Colon (tissue), 2 donors: ENCODE results near the gene IER5.
"Not testable (repeated sequence)": the region's sequence is repeated elsewhere in the genome, so short reads cannot be mapped to it uniquely, and the experiment has no call there.

Source experiments
- FAIRE-seq: peaks from 2 replicates; lab custom pipeline; 2012; peaks lifted over from hg19 to GRCh38; lab: Jason Lieb, UNC
- donor health status: control.
- donor health status: control.

IER5 gene

GRCh38 chr1:181115971-181116370 is 27.5 kb downstream of the IER5 start:
- not testable (repeated sequence) for FAIRE-seq

DNA sequence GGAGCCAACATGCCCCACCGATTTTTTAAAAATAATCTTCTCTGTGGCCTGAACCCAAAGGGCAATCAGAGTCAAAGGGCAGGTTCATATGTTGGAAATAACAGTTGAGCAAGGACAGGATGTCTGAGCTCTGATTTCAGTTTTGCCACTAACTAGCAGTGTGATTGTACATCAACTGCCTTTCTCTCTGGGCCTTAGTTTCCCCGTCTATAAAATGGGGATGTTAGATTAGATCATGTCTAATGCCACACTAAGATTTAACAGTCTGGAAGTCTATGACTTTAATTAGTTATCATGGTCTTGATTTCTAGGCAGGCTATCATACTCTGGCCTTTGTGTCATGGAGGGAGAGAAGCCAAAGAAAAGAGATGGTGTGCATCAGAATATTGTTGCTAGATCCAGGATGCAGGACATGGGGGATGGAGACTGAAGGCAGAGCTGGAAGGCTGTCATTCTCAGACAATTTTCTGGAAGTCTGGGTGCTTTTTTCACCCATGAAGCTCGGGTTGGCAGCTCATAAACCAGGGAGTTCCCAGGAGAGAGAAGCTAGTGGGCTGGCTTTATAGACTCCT is 28.4 kb downstream of the IER5 start:
- no peak for FAIRE-seq

- no peak for FAIRE-seq
Measured at GRCh38 chr1:181117648-181118449, 29.3 kb downstream of the IER5 start.

- no peak for FAIRE-seq
Measured at GRCh38 chr1:181119093-181119989, 30.8 kb downstream of the IER5 start.

DNA sequence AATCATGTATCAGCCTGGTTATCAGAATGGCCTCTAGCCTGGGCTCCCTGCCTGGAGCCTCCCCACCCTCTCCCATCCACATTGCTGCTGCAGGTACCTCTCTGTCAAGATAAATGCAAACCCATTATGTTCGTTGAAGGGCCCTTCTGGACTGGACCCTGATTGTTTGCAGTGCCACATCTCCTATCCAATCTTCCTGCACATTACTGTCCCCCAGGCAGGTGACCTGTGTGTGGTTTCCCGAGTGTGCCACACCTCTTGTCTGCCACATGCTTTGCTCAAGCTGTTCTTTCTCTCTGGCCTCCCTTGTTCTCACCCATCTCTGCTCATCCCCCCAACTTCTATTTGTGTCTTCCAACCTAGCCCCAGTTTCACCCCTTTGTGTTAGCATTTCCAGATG is 32.4 kb downstream of the IER5 start:
- no peak for FAIRE-seq

DNA sequence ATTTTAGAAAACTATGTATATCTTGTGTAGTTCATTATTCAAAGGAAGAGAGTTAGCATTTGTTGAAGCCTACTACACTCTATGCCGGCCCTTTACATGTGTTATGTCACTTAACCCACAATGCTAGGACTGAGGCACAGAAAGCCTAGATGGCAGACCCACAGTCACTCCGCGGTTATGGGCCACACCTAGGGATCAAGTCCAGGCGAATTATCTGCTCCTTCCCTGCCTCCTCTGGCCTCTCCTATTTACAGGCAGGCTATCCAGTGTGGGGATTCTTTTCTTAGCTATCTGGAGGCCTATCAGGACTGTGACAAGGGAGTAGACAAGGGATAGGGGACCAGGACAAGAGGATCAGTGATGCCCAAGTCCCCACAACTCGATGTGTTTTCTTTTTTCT is 33.0 kb downstream of the IER5 start:
- no peak for FAIRE-seq

DNA sequence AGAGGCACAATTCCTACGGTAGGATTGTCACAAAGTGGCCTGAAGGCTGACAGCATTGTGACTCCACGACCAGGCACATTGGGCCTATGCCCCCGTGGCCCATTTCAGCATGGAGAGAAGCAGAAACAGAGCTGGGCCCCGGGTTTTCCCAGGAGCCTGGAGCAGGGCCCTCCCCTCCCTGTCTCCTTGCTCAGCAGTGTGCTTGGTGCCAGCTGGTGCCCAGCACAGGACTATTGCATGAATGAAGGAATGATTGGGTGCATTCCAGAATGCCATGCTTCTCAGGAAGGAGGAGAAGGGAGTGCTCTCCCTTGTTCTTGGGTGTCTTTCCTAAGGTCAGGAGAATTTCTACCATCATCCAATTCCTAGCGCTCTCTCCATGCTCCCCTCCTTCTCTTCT is 33.7 kb downstream of the IER5 start:
- FAIRE-seq = no peak

DNA sequence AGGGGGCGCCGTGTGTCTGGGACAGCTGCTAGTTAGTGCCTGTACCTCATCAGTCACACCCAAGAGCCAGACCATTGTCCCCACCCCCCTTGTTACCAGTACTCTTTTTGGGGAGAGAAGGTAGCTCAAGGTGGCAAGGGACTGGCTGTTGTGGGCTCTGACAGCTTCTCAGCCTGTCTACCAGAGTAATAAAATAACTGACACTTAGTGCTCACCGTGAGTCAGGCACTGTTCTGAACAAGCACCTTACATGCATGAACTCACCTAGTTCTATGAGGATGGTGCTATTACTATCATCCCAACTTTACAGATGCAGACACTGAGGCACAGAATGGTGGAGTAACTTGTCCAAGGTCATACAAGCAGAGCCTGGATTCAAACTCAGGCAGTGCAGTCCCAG is 34.7 kb downstream of the IER5 start:
- no peak for FAIRE-seq

GRCh38 chr1:181124291-181124751 is 35.8 kb downstream of the IER5 start:
- no peak for FAIRE-seq

GRCh38 chr1:181126289-181126688 is 37.8 kb downstream of the IER5 start:
- FAIRE-seq = no peak

DNA sequence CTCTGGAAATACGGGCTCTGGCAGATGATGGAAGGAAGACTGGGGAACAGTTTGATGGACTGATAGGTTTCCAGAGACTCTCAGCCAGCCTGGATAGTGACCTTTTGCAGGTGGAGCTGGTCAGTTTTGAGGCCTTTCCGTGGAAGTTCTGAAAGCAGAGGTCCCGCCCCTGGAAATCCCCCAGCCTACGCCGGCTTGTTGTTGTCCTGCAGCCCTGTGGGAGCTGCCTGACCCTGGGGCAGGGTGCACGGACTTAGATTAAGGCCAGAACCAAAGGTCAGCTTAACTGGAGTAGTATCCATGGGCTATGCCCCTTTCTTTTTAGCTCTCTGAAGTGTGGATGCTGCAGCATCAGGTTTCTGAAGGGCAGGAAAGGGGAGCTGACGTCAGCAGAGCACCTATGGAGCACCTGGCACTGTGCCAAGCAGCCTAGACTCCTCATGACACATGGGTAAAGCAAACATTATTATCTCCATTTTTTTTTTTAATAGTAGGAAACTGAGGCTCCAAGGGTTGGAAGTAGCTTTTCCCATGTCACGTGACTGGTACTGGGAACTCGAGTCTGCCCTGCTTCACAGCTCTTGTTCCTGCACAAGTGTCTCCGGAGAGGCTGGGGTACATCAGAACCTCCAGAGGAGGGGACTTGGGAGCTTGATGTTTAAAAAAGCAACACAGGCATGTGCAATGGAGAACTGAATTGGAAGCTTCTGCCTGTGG is 38.5 kb downstream of the IER5 start:
- no peak for FAIRE-seq

DNA sequence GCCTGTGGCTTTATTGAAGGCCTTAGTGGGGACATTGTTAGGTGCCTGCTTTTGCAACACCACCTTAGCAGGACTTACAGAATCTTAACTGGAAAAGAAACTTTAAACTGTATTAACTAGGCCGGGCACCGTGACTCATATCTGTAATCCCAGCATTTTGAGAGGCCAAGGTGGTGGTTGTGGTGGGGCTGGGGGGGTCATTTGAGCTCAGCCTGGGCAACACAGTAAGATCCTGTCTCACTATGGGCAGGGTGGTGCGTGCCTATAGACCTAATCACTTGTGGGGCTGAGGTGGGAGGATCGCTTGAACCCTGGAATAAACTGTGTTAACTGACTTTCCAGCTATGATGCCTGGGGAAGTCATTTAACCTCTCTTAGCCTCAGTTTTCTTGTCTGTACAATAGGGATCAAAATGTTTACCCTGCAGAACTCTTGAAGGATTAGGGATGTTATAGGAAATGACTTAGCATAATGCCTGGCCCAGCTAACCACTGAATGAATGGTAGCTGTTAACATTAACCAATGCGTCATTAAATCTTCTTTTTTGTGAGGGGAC is 39.5 kb downstream of the IER5 start:
- no peak for FAIRE-seq

DNA sequence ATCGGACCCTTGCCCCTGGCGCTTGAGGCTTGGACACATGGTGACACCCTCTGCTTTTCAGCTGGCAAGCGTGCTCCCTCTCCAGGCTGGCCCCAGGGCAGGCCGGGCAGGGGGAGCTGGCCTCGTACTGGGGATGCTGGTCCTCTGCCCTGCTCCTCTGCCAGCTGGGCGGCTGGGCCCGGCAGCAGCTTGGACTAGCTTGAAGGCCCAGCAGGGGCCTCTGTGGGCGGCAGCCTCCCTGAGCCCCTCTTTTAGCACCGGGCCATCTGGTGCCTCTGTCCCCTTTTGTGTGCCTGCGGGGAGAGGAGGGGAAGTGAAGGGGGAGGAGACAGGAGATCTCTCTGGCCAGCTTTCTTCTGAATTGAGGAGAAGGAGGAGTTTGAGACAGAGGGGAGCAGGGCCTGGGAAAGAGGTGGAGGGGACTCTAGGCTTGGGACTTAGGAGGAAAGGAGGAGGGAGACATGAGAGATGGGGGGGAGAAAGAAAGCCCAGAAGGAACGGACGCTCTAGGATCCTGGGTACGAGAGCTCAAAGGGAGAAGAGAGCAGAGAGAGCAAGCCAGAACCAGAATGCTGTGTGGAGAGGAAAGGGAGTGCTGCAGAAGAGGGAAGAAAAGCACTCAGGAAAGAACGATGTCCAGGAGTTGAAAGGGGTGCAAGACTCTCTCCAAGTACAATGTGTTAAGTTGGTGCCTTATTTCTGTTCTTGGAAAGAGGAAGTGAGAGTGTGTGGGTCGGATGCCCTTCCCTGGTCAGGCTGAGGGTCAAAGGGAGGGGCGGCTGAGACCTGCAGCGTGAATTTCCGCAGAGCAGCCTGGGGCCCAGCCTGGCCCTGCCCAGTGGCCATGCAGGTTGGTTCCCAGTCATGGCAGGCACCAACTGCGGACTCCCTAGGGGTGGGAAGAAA is 40.3 kb downstream of the IER5 start:
- no peak for FAIRE-seq

DNA sequence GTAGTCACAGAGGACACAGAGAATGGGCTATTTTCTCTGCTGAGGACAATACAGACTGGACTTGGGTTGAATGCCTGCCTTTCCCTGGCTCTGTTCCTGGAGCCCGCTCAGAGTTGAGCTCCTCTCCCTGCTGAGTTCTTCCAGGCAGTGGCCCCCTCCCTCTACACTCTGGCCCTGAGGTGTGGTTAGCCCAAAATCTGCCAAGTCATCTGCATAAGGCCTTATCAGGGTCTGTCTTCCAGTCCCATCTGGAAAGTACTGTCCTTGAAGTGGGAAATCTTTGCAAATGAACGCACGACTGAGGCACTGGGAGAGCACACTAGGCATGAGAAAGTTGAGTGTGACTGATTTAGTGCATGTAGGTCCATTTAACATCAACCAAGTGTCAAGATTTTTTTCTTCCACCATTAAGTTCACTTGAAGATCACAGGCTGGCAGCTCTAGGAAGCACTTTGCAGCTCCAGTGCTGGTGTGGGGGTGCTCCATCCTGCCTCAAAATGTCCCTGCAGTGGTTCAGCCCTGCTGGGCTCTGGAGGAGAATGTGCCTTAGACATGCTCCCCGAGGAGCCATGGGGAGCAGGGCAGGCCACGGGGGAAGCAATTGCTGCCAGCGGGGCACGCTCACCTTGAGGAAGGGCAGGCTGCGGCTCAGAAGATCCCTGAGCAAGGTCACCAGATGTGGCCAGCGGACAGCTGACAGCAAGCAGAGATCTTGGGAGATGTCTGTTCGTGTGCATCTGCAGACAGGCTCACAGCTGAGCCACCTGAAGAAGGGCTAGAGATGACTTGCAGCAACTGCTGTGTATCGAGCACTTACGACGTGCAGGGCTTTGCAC is 41.5 kb downstream of the IER5 start:
- no peak for FAIRE-seq

- FAIRE-seq = no peak
Measured at GRCh38 chr1:181131255-181131941, 42.9 kb downstream of the IER5 start.

DNA sequence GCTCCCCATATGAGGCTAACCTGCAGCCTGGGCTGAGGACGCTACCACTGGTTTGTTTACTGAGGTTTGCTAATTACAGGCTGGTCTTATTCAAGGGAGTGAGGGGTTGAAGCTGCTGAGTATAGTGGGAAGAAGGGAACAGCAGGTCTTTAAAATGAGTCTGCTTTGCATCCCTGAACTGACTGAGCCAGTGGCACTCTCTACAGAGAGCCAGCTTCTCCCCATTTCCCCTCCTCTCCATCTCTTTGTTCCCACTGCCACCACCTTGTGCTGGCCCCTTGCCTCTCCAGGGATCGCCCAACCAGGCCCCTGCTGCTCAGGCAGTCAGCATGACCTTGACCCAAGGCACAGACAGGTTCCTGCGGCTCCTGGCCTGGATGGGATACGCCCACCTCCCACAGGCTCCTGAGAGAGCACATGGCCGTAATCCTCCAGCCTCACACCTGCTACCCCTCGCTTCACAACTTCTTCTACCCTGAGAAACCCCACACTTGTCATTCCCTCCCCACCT is 45.0 kb downstream of the IER5 start:
- FAIRE-seq = no peak

DNA sequence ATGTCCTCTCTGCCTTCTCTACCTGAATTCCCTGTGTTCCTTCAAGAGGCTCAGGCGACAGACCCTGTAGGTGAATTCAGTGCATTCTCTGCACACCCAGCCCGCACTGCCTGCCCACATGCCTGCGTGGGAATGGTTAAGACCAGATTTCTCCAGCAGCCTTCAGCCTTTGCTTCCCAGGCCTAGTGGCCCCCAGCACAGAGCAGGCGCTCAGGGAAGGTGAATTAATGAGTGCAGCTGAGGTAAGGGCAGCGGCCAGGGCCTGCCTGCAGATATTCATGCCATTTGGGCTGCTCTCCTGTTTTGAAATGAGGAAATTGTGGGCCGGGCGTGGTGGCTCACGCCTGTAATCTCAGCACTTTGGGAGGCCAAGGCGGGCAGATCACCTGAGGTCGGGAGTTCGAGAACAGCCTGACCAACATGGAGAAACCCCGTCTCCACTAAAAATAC is 45.5 kb downstream of the IER5 start:
- no peak for FAIRE-seq

DNA sequence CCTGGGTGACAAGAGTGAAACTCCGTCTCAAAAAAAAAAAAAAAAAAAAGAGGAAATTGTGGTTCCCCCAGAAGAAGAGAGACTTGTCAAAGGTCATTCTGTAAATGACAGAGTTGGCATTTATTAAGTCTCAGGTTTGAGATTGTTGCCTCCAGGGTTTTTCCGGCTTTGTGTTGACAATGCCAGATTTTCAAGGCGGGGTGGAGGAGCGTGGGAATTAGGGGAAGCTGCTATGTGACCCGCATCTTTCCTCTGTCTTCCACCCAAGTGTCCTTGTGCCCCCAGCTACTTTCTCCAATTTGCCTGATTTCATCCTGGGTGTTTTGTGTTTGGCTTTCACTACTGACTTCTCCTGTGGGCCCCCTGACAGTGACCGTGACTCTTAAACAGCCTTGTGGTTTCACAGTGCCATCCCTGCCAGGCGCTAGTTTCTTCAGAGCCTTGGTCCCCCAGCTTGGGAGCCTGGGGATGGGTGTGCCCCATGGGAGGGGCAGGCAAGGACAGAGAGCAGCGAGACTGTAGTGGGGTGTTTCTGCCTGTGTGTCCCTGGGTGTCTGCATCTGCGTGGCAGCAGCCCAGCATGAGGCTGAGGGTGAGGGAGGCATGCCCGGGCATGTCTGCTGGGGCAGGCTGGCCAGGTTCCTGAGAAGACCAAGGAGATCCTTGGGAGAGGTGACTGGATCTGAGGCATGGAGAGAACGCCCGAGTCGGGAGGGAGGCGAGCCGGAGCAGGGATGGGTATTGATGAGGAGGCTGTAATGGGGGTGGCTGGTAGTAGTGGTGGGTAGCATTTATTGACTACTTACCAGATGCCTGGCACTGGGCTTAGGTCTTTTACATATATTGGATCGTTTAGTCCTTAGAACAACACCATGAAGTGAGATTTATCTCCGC is 46.3 kb downstream of the IER5 start:
- FAIRE-seq = no peak
